Measurements from ENCODE around the gene C14orf180. TPM values are rescaled to one million over a fixed set of nuclear protein-coding genes. Genes with fewer than 3 reads are reported as not detected.

C14orf180 gene
- total RNA-seq, 2 donors from 2014 or later = 19.4 TPM; not detected in 1

- H3K4me3 ChIP-seq = no peak overlapping the region
- H3K27ac ChIP-seq = no peak overlapping the region
- DNase-seq (peak in 3 of 4 donors; percentile 3 to 8 (median 5)), ATAC-seq (no peak)
- intact Hi-C loops (cut with DNase I) = no loop called here
- no peaks in the 10 kb centered on the region for H3K4me1 ChIP-seq
- whole genome bisulfite sequencing, 2 donors = 50 to 53% methylated on average over 3 to 13 of the region's 13 CpGs
- H3K36me3 ChIP-seq (replicated peaks in 1 of 2; ENCODE audit: insufficient read depth in 1 of 2, low read depth in 2 of 2) = no peaks in the 10 kb centered on the region
- no peaks in the 10 kb centered on the region for H3K27me3 ChIP-seq
- TF ChIP-seq, protein P1, sequence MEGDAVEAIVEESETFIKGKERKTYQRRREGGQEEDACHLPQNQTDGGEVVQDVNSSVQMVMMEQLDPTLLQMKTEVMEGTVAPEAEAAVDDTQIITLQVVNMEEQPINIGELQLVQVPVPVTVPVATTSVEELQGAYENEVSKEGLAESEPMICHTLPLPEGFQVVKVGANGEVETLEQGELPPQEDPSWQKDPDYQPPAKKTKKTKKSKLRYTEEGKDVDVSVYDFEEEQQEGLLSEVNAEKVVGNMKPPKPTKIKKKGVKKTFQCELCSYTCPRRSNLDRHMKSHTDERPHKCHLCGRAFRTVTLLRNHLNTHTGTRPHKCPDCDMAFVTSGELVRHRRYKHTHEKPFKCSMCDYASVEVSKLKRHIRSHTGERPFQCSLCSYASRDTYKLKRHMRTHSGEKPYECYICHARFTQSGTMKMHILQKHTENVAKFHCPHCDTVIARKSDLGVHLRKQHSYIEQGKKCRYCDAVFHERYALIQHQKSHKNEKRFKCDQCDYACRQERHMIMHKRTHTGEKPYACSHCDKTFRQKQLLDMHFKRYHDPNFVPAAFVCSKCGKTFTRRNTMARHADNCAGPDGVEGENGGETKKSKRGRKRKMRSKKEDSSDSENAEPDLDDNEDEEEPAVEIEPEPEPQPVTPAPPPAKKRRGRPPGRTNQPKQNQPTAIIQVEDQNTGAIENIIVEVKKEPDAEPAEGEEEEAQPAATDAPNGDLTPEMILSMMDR (IDR thresholded peaks at IDR 0.05) = no peak
- TF ChIP-seq POLR2A (IDR thresholded peaks at IDR 0.05) = no peak
- H3K9me3 ChIP-seq = no peaks in the 10 kb centered on the region
Measured at GRCh38 chr14:104556256-104557021, 23.1 kb upstream of the C14orf180 start.

DNA sequence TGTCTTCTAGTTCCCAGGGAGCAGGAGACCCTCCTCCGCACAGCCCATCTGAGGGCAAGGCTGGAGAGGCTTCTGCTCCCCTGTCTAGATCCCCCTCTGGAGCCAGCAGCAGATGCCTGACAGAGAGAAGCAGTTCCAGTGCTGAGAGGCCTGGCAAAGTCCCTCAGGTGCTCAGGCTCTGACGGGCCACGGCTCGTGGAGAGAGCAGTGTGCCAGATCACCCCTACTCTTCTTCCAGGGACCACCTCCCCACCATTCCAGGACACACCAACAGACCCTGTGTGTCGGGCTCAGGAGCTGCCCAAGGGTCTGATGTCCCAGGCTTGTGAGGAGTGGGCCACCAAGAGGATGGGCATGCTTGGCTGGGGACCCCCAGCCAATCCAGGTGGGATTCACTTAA is 22.5 kb upstream of the C14orf180 start:
- Histone ChIP-seq H3K27ac (no peak overlapping the region), H3K4me3 (no peak overlapping the region), H3K36me3 (replicated peaks in 1 of 2; ENCODE audit: insufficient read depth in 1 of 2, low read depth in 2 of 2) (no peaks in the 10 kb centered on the region), H3K27me3 (no peaks in the 10 kb centered on the region), H3K9me3 (no peaks in the 10 kb centered on the region), H3K4me1 (no peaks in the 10 kb centered on the region)
- DNase-seq = peak in 2 of 4 donors; percentile 0 to 7
- 67% methylated on average over 5 of the region's 5 CpGs; no CpG with 5 or more reads in 1 of the 2 donors for WGBS, 2 donors
- intact Hi-C loops (cut with DNase I) = no loop called here
- ATAC-seq = no peak
- TF ChIP-seq, protein P1 (IDR thresholded peaks at IDR 0.05) = no peak

GRCh38 chr14:104557766-104558165 is 21.8 kb upstream of the C14orf180 start:
- 55% methylated on average over 1 of the region's 1 CpG; no CpG with 5 or more reads in 1 of the 2 donors for WGBS, 2 donors
- H3K4me3 ChIP-seq = no peak overlapping the region
- ATAC-seq = no peak
- H3K4me1 ChIP-seq = no peaks in the 10 kb centered on the region
- TF ChIP-seq, protein P1 (IDR thresholded peaks at IDR 0.05) = no peak
- intact Hi-C loops (cut with DNase I) = no loop called here
- H3K9me3 ChIP-seq = no peaks in the 10 kb centered on the region
- peak in 3 of 4 donors; percentile 0 to 6 (median 3) for DNase-seq
- H3K27me3 ChIP-seq = no peaks in the 10 kb centered on the region
- H3K36me3 ChIP-seq (replicated peaks in 1 of 2; ENCODE audit: insufficient read depth in 1 of 2, low read depth in 2 of 2) = no peaks in the 10 kb centered on the region
- H3K27ac ChIP-seq = no peak overlapping the region

DNA sequence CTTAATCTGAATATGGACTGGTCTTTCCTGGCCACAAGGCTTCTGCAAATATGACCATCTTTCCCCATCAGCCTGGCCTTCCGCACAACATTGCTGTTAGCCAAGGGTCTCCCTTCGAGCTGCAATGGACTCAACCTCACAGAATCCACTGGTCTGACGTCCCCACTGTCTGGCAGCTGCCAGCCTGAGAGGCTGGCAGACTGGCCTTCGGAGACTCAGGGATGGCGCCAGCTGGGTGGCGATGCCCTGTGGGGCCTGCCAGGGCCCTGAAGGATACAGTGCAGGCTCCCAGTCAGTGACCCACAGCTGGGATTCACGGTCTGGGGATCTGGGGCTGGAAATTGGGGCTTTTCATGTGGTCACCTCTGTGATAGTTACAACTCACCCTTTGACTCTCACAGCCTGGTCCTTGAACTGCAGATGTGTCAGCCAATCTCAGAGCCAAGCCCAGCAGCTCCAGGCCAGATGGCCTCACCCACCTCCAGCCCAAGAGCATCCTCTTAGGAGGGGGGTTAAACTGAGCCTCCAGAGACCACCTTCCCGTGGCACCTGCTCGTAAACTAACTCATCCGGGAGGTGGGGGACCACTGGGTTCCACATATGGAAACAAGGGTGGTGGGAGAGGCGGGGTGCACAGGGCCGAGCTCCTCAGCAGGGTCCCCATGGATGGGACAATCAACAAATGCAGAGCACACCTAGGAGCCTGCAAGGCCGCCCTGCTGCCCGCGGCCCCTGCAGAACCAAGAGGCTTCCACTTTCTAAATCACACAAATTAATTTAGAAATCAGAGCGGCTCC is 21.1 kb upstream of the C14orf180 start:
- no peak overlapping the region for H3K4me3 ChIP-seq
- H3K27ac ChIP-seq = no peak overlapping the region
- no peaks in the 10 kb centered on the region for H3K4me1 ChIP-seq
- no peaks in the 10 kb centered on the region for H3K27me3 ChIP-seq
- no peaks in the 10 kb centered on the region for H3K36me3 ChIP-seq (replicated peaks in 1 of 2; ENCODE audit: insufficient read depth in 1 of 2, low read depth in 2 of 2)
- H3K9me3 ChIP-seq = no peaks in the 10 kb centered on the region
- 71 to 81% methylated on average over 10 to 16 of the region's 16 CpGs for WGBS, 2 donors
- intact Hi-C loops (cut with DNase I) = no loop called here
- TF ChIP-seq POLR2A (IDR thresholded peaks at IDR 0.05) = no peak
- TF ChIP-seq, protein P1 (IDR thresholded peaks at IDR 0.05) = no peak
- ATAC-seq (no peak), DNase-seq (no peak)
